ENCODE measurements around the gene VPS13D.

- TF ChIP-seq CTCF (IDR thresholded peaks at IDR 0.05) (peak; percentile 83 to 97 (median 95)), EP300 (IDR thresholded peaks at IDR 0.05) (no peak), POLR2A (IDR thresholded peaks at IDR 0.05) (peak; percentile 39)
Measured at GRCh38 chr1:12229835-12230548, at the start of gene VPS13D.

All from ovary (tissue), 3 donors.